GM18507 (cell line): ENCODE measurements around the gene TMEM59L.
"Not testable (repeated sequence)": the region's sequence is repeated elsewhere in the genome, so short reads cannot be mapped to it uniquely, and the experiment has no call there.

ENCODE experiments used
- DNase-seq: peaks from one replicate; pipeline ENCODE4 v3.0.0; 2011; ENCODE audit warnings: low read depth; ENCODE audit not compliant: insufficient read length; ENCODE audit errors: extremely low spot score
- FAIRE-seq: peaks from 2 replicates; lab custom pipeline; 2011; peaks lifted over from hg19 to GRCh38; lab: Jason Lieb, UNC

Gene TMEM59L

DNA sequence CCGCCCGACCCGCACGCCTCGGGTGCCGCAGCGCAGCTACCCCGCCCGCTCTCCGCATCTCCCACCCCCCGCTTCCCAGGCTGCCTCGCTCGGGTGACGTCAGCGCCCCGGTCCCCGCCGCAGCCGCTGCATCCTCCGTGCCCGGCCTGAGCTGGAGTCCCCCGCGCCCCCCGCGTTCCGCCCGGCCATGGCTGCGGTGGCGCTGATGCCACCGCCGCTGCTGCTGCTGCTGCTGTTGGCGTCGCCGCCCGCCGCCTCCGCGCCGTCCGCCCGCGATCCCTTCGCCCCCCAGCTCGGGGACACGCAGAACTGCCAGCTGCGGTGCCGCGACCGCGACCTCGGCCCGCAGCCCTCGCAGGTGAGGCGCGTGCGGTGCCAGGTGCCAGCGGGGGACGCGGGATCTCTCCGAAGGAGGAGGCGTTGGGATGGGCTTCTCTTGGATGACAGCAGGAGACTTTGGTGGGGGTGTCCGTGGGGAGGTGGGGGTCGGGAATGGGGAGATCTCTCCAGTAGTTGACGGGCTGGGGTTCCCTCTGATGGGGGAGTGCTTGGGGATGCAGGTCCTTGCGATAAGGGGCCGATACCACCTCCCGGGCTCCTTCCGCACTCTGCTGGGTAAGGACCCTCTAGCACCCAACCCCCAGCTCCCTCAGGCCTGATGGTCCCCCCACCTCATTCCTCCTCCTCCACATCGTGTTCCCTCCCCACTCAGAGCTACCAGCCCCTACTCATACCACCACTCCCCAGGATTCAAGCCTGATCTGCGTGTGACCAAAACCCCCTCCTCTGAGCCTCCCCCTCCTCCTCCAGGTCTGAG, at the start of gene TMEM59L:
Gene TMEM59L, plus strand, starts transcription at position 99 of the 817 bp plus-strand sequence. Its CDS starts 89 bp downstream, at position 188.
- no peak for DNase-seq
- FAIRE-seq = no peak

DNA sequence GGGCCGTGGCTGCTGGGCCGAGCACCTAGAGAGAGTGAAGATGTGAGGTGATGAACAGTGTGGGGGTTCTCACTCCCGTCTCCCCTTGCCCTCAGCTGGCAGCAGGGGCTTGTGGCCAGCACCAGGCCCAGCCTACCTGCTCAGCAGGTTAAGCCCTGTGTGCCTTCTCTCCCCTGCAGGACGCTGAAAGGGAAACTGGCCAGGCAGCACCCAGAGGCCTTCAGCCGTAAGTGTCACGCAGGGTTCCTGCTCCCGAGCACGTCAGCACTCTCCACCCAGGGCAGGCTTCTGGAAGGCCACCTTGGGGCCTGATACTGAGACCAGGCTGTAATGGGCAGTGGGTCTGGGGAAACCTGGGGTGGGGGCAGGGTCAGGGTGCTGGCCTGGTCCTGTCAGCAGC, 45.7 kb upstream of the TMEM59L start:
- DNase-seq = no peak
- FAIRE-seq = no peak

DNA sequence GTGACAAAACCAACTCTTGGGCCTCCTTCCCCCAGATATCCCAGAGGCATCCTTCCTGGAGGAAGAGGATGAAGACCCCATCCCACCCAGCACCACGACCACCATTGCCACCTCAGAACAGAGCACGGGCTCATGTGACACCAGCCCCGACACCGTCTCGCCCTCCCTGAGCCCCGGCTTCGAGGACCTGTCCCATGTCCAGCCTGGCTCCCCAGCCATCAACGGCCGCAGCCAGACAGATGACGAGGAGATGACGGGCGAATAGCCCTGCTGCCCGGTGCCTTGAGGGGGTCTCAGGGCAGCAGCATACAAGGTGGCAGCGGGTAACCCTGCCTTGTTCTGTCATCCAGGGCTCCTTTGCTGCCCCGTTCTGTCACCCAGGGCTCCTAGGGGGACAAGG, 44.3 kb upstream of the TMEM59L start:
- FAIRE-seq (no peak), DNase-seq (no peak)

DNA sequence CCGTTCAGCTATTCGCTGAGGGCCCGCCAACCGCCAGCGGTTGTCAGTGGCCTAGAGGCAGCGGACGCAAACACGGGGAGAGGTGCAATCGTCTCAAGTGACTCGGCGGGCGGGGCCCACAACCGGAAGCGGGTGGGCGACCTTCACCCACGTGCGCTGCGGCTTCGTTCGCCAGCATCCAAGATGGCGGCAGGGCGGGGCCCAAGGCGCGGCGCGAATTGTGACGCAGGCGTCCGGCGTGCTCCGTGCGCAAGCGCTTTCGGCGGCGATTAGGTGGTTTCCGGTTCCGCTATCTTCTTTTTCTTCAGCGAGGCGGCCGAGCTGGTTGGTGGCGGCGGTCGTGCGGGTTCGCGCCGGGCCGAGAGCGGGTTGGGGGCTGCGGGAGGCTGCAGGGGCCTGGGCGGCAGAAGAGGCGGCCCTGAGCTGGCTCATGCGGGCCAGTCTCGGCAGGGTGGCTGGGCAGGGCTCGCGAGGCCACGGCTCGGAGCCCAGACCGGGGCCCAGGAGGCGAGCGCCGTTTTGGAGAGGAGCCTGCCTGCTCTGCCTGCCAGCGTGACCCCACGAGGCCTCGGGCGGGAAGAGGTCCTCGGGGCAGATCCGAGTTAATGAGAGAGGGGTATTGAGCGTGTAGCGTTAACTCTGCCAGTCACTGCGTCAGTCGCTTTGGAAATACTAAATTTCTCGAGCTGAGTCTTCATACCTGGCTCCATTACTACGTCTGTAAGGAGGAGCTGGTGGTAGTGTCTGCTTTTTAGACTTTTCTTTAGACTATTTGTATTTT, 40.9 kb upstream of the TMEM59L start, which contains the start of gene UBA52:
Gene UBA52, plus strand, starts transcription at position 294 of the 781 bp plus-strand sequence. CDS start 1,444 bp downstream, outside the sequence.
- DNase-seq (peak; percentile 83), FAIRE-seq (peak; percentile 98)

DNA sequence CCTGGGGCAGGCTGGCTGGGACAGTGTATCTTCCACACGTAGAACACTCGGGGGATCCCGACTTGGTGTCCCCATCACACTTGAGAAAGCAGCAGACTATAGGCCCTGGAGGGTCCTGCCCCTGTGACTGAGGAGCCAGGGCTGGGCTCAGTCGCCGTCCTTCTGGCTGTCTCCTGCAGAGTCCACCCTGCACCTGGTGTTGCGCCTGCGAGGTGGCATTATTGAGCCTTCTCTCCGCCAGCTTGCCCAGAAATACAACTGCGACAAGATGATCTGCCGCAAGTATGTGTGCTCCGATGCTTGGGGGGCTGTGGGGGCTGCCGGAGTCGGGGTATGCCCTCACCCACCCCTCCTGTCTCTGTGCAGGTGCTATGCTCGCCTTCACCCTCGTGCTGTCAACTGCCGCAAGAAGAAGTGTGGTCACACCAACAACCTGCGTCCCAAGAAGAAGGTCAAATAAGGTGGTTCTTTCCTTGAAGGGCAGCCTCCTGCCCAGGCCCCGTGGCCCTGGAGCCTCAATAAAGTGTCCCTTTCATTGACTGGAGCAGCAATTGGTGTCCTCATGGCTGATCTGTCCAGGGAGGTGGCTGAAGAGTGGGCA, 37.9 kb upstream of the TMEM59L start:
- DNase-seq (no peak), FAIRE-seq (no peak)

DNA sequence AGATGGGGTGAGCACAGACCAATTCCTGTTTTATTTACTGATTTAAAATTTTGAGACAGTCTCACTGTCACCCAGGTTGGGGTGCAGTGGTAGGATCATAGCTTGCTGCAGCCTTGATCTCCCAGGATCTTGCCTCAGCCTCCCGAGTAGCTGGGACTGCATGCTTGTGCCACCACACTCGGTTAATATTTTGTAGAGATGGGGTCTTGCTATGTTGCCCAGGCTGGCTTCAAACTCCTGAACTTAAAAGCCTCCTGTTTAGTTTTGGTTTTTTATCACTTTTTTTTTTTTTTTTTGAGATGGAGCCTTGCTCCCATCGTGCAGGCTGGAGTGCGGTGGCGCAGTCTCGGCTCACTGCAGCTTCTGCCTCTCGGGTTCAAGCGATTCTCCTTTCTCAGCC, 36.3 kb upstream of the TMEM59L start:
- FAIRE-seq (no peak), DNase-seq (no peak)

DNA sequence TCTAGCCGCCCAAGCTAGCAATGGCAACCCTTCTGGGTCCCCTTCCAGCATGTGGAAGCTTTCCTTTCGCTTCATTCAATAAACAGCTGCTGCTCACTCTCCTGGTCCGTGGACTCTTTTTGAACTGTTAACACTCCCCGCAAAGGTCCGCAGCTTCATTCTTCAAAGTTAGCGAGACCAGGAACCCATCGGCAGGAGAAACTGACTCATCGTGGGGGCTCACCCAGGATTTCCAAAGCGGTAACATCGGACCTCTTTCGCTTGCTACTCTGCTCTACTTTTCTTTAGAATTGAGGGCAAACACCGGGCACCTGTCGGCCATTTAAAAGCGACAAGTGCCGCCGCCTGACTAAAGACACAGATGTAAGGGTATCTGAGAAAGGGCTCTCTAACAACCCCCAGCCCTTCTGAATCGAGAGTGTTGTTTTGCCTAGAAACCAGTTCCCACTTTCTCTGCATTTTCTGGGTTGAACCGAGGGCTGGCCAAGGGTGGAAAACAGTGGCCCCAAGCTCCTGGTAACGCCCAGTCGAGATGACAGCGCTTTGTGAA, 35.2 kb upstream of the TMEM59L start:
- FAIRE-seq = no peak
- DNase-seq = no peak

DNA sequence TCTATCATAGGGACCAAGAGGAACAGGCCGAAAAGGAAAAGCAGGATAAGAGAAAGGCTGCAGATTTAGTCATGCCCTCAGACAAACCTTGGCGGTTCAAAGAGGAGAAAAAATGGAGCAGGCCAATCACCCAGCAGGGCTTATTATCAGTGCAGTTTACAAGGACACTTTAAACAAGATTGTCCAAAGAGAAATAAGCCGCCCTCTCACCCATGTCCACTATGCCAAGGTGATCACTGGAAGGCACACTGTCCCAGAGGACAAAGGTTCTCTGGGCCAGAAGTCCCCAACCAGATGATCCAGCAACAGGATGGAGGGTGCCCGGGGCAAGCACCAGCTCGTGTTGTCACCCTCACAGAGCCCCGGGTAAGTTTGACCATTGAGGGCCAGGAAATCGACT, 32.4 kb upstream of the TMEM59L start:
- DNase-seq = no peak
- no peak for FAIRE-seq

DNA sequence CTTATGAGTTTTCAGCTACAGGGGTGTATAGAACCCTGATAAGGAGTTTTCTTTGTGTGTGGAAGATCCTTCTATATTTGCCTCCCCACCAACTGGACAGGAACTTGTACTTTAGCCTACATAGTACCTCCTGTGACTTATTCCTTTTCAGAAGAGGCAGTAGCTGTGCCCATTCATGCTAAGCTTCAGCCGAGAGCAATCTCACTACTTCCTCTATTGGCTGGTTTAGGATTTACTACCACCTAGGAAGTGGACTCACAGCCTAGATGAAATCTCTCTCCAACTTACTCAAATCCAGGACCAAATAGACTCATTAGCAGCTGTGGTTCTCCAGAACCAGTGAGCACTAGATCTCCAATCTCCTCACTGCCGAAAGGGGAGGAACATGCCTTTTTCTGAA, 26.4 kb upstream of the TMEM59L start:
- no peak for FAIRE-seq

DNA sequence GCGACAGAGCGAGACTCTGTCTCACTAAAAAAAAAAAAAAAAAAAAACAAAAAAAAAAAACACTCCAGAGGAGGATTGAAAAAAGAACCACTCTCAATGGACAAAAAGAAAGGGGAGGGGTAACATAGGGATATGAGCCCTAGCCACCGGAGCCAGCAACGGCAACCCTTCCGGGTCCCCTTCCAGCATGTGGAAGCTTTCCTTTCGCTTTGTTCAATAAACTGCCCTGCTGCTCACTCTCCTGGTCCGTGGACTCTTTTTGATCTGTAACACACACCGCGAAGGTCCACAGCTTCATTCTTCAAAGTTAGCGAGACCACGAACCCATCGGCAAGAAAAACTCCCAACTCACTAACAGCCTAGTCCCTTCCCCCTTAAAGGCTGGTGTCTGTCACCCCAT, 25.1 kb upstream of the TMEM59L start:
- FAIRE-seq (no peak), DNase-seq (no peak)

More for the DNA sequence above, 26.4 kb upstream of the TMEM59L start:
- no peak for DNase-seq

DNA sequence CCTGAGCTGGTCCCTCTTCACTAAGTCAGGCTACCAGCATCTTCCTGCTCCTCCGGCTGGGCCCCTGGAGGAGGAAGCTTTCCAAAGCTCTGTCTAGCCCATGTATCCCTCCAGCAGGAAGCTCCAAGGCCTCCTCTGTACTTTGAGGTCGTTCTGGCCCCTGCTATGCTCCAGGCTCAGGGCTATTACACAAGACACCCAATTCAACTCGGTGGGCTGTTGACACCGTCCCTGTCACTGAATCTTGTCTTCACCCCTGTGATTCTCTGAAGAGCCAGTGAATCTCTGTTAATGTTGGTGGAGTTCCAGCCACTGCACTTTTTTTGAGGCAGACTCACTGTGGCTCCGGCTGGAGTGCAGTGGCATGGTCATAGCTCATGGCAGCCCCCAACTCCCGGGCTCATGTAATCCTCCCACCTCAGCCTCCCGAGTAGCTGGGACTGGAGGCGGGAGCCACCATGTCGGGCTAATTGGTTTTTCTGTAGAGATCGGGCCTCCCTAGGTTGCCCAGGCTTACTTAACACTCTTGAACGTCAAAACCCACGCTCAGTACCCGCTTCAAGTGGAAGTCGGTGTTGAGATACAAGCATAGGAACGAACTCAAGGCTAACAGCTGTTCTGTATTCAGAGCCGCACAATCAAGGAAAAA, 24.6 kb upstream of the TMEM59L start:
- FAIRE-seq (no peak), DNase-seq (no peak)

DNA sequence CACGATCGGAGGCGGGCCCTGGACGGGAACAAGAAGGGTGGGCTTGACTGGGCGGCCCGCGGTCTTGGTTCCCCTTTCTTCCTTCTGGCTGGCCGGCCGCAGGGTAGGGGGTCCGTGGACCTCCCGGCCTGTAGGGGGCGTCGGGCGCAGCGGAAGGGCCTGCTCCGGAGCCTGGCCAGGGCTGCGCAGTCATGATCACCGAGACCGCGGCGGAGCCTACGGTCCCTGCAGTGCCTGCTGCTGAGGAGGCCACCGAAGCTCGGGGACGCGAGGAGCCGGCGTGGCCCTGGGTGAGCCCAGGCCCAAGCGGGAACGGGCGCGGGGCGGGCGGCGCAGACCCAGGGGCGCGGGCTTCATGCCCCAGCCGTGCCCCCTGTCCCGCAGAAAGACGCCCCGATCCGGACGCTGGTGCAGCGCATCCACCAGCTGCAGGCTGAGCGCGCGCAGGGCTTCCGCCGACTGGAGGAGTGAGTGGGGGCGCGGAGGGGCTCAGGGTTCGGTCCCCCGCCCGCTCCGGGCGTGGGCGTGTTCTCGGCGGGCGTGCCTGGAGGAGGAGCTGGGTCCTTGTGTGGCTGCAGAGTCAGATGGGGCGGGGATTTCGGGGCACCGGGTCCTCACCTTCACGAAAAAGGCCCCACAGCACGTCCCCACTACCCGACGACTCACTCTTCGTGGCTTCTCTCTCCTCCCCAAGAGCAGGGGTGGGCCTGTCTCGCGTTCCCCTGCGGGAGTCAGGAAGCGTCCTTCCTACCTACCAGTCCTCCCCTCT, 23.9 kb upstream of the TMEM59L start, which contains the start of gene REX1BD:
Gene REX1BD, plus strand, starts transcription at position 188 of the 769 bp plus-strand sequence. Its CDS starts 4 bp downstream, at position 192.
- FAIRE-seq (peak; percentile 78), DNase-seq (peak; percentile 73)

DNA sequence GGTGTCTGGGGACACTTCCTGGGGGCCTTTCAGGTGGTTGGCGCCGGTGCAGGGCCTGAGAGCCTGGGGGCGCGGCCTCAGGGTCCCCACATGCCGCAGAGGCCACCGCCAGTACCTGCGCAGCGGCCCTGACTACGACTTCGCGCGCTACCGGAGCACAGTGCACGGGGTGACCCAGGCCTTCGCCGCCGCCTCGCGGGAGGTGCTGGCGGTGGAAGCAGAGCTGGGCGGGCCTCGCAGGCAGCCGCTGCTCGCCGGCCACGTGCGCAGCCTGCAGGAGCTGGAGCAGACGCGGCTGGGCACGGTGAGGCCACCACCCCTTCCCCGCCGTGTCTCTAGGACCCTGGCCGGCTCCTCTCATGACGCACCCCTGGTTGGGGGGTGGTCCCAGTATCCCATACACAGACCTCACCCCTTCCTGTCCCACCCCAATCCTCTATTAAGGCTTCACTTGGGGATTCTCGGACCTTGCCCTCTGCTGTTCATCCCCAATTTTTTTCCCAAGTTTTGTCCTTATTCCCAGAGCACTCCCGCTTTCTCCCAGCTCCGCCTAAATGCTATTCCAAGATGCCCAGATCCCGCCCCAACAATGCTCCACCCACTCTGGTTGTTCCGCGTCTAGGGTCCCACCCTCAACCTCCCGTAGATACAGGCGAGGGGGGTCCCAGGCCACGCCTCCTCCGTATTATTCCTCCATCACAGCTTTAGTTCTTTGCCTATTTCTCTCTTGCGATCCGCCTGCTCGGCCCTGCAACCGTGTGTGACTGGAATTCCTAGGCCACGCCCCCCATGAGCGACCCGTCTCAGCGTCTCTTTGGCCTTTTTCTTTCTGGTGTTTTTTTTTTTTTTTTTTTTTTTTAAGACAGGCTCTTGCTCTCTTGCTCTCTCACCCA, 23.0 kb upstream of the TMEM59L start:
- no peak for DNase-seq
- peak; percentile 54 for FAIRE-seq

DNA sequence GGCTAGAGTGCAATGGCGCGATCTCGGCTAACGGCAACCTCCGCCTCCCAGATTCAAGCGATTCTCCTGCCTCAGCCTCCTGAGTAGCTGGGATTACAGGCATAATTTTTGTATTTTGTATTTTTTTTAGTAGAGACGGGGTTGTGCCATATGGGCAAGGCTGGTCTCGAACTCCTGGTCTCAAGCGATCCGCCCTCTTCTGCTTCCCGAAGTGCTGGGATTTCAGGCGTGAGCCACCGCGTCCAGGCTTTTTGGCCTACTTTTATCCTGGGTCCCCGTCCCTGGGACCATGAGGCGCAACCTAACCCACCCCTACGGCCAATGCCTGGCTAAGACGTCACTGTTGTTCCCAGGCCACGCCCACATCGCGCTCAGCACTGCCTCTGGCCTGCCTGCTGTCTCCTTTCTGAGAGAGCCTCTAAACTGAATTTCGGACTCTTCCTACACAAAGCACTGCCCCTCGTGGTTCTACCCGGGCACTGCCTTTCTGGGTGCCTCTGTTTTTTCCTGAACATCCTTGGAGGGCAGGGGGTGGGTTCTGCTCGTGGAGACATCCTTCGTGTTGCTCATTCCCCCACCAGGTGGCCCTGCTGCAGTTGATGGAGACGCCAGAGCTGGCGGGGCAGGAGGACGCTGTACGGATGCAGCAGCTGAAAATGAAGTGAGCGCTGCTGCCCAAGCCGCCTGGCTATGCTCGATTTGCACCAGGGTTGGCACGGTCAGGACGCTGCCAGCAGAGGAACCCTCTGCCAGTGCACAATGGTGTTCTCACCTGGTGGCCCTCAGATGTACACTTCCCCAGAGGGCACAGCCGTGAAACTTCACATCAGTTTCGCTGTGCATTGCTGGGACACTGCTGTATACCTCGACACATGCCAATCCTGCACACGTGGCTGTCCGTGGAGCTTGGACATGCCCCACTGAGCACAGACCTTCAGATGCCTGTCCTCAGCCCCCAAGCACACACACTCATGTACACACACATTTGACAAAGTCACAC, 22.1 kb upstream of the TMEM59L start:
- no peak for DNase-seq
- FAIRE-seq = no peak

DNA sequence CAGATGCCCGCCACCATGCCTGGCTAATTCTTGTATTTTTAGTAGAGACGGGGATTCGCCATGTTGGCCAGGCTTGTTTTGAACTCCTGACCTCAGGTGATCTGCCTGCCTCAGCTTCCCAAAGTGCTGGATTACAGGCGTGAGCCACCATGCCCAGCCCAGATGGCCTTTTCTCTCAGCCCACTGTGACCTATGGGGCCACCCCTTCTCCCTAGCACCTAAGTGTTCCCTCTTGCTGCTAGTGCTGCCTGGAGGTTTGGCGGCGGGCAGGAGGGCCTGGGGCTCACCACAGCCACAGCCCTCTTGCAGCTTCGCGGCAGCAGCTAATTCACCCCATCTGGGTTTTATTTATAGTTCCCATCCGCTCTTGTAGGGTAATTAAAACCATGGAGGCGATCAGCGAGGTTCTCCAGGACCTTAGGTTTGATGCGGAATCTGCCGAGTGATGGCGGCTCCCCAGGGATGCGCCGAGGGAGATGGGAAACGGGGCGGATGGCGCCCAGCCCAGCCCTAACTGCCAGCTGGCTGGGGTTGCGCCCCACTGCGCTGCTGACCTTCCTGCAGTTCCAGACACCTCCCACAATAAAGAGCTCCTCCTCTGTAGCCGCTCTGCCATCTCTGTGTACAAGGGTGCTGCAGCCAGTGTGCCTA, 20.8 kb upstream of the TMEM59L start:
- FAIRE-seq = no peak
- DNase-seq = no peak

DNA sequence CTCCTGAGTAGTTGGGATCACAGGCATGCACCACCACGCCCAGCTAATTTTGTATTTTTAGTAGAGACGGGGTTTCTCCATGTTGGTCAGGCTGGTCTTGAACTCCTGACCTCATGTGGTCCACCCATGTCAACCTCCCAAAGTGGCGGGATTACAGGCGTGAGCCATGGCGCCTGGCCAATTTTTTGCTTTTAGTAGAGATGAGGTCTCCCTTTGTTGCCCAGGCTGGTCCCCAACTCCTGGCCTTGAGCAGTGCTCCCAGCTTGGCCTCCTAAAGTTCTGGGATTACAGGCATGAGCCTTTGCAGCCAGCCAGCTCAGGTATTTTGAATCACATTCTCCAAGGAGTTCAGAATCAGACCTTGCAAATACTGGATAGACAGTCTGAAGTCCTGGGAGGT, 19.9 kb upstream of the TMEM59L start:
- not testable (repeated sequence) for DNase-seq, FAIRE-seq
